ENCODE data around the gene TMEM179.

The TMEM179 gene

DNA sequence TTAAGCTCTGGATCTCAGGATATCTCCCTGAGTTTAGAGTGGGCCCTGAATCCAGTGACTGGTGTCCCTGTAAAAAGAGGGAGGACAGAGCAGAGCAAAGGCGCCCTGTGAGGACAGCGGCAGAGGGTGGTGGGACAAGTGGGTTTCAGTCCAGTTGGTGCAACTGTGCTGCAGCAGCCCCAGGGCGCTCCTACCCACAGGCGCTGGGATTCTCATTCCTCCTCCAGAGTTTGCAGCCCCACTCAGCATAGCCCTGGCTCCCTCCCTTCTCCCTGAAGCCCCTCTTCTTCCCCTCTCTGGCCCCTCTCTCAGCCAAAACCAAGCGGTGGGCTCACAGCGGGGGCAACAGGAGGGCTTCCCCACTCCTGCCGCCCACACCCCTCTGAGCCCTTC, 1.6 kb downstream of the TMEM179 start:
- Histone ChIP-seq H3K9me3 (ENCODE audit: control insufficient read depth, insufficient read depth, low read length) (no peaks in the 10 kb centered on the region), H3K36me3 (ENCODE audit: control insufficient read depth, insufficient read depth, low read length) (no peaks in the 10 kb centered on the region), H3K27me3 (ENCODE audit: control insufficient read depth, insufficient read depth, low read length) (peaks cover 18% of the 10 kb centered on the region), H3K9ac (ENCODE audit: low read depth, low read length) (no peak overlapping the region), H3K4me3 (ENCODE audit: low read depth, low read length) (no peak overlapping the region), H3K4me1 (ENCODE audit: control insufficient read depth, insufficient read depth, low read length) (no peaks in the 10 kb centered on the region)

- Histone ChIP-seq H3K9ac (ENCODE audit: low read depth, low read length) (no peak overlapping the region), H3K27me3 (ENCODE audit: control insufficient read depth, insufficient read depth, low read length) (peaks cover 18% of the 10 kb centered on the region)
Observed at GRCh38 chr14:104602315-104602932, 2.1 kb downstream of the TMEM179 start.

GRCh38 chr14:104601786-104602185, 2.8 kb downstream of the TMEM179 start:
- Histone ChIP-seq H3K36me3 (ENCODE audit: control insufficient read depth, insufficient read depth, low read length) (no peaks in the 10 kb centered on the region), H3K27me3 (ENCODE audit: control insufficient read depth, insufficient read depth, low read length) (peaks cover 18% of the 10 kb centered on the region), H3K9ac (ENCODE audit: low read depth, low read length) (no peak overlapping the region), H3K4me1 (ENCODE audit: control insufficient read depth, insufficient read depth, low read length) (no peaks in the 10 kb centered on the region), H3K9me3 (ENCODE audit: control insufficient read depth, insufficient read depth, low read length) (no peaks in the 10 kb centered on the region), H3K4me3 (ENCODE audit: low read depth, low read length) (no peak overlapping the region)

More at GRCh38 chr14:104602315-104602932, 2.1 kb downstream of the TMEM179 start:
- no peaks in the 10 kb centered on the region for H3K4me1 ChIP-seq (ENCODE audit: control insufficient read depth, insufficient read depth, low read length)
- H3K9me3 ChIP-seq (ENCODE audit: control insufficient read depth, insufficient read depth, low read length) = no peaks in the 10 kb centered on the region
- H3K36me3 ChIP-seq (ENCODE audit: control insufficient read depth, insufficient read depth, low read length) = no peaks in the 10 kb centered on the region
- no peak overlapping the region for H3K4me3 ChIP-seq (ENCODE audit: low read depth, low read length)

- Histone ChIP-seq H3K4me1 (ENCODE audit: control insufficient read depth, insufficient read depth, low read length) (no peaks in the 10 kb centered on the region), H3K27me3 (ENCODE audit: control insufficient read depth, insufficient read depth, low read length) (peaks cover 16% of the 10 kb centered on the region), H3K9me3 (ENCODE audit: control insufficient read depth, insufficient read depth, low read length) (no peaks in the 10 kb centered on the region), H3K36me3 (ENCODE audit: control insufficient read depth, insufficient read depth, low read length) (no peaks in the 10 kb centered on the region), H3K9ac (ENCODE audit: low read depth, low read length) (no peak overlapping the region), H3K4me3 (ENCODE audit: low read depth, low read length) (no peak overlapping the region)
Observed at GRCh38 chr14:104600805-104601204, 3.8 kb downstream of the TMEM179 start.

DNA sequence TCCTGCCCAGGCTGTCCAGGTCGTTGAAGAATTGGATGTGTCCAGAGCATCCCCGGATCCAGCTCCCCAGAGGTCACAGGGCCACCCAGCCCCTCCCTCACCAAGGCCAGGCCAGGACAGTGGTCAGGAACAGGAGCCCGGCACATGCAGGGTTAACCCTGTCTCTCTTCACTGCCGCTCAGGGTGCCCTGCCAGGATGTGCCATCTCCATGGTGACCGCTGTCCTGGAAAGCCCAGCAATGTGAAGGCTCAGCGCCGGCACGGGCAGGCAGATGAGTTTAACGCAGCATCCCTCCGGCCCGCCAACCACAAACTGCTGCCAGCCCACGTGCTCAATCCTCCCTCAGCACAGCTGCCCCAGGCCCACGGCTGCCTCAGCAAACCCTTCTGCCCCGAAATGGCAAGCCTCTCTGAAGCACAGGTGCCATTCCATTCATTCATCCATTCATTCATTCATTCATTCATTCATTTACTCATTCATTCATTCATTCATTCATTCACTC, 4.4 kb downstream of the TMEM179 start:
- H3K9me3 ChIP-seq (ENCODE audit: control insufficient read depth, insufficient read depth, low read length) = no peaks in the 10 kb centered on the region
- H3K4me3 ChIP-seq (ENCODE audit: low read depth, low read length) = no peak overlapping the region
- no peak overlapping the region for H3K9ac ChIP-seq (ENCODE audit: low read depth, low read length)
- H3K4me1 ChIP-seq (ENCODE audit: control insufficient read depth, insufficient read depth, low read length) = no peaks in the 10 kb centered on the region
- H3K36me3 ChIP-seq (ENCODE audit: control insufficient read depth, insufficient read depth, low read length) = no peaks in the 10 kb centered on the region
- peaks cover 10% of the 10 kb centered on the region for H3K27me3 ChIP-seq (ENCODE audit: control insufficient read depth, insufficient read depth, low read length)

- Histone ChIP-seq H3K4me1 (ENCODE audit: control insufficient read depth, insufficient read depth, low read length) (no peaks in the 10 kb centered on the region), H3K27me3 (ENCODE audit: control insufficient read depth, insufficient read depth, low read length) (peaks cover 7% of the 10 kb centered on the region), H3K9ac (ENCODE audit: low read depth, low read length) (no peak overlapping the region), H3K36me3 (ENCODE audit: control insufficient read depth, insufficient read depth, low read length) (no peaks in the 10 kb centered on the region), H3K9me3 (ENCODE audit: control insufficient read depth, insufficient read depth, low read length) (no peaks in the 10 kb centered on the region), H3K4me3 (ENCODE audit: low read depth, low read length) (no peak overlapping the region)
Observed at GRCh38 chr14:104599446-104599845, 5.1 kb downstream of the TMEM179 start.

DNA sequence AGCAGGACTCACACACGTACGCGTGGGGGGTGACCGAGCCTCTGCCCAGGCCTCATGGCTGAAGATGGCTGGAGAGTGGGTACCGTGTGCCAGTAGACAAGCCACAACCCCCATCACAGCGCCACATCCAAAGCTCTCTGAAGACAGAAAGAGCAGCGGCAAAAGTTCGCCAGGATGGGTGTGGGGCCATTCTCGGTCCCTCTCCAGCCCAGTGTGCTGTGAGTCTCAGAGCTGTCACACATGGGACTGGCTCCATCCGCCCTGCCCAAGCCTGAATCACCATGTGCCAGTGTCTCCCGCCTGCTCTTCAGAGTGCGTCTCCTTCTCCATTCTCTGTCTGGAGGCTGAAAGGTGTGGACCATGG, 5.7 kb downstream of the TMEM179 start:
- Histone ChIP-seq H3K9ac (ENCODE audit: low read depth, low read length) (no peak overlapping the region), H3K36me3 (ENCODE audit: control insufficient read depth, insufficient read depth, low read length) (no peaks in the 10 kb centered on the region), H3K9me3 (ENCODE audit: control insufficient read depth, insufficient read depth, low read length) (no peaks in the 10 kb centered on the region), H3K27me3 (ENCODE audit: control insufficient read depth, insufficient read depth, low read length) (peaks cover 4% of the 10 kb centered on the region), H3K4me1 (ENCODE audit: control insufficient read depth, insufficient read depth, low read length) (no peaks in the 10 kb centered on the region), H3K4me3 (ENCODE audit: low read depth, low read length) (no peak overlapping the region)

GRCh38 chr14:104598039-104598909, 6.3 kb downstream of the TMEM179 start:
- H3K36me3 ChIP-seq (ENCODE audit: control insufficient read depth, insufficient read depth, low read length) = no peaks in the 10 kb centered on the region
- H3K4me3 ChIP-seq (ENCODE audit: low read depth, low read length) = no peak overlapping the region
- H3K9me3 ChIP-seq (ENCODE audit: control insufficient read depth, insufficient read depth, low read length) = no peaks in the 10 kb centered on the region
- no peak overlapping the region for H3K9ac ChIP-seq (ENCODE audit: low read depth, low read length)
- H3K4me1 ChIP-seq (ENCODE audit: control insufficient read depth, insufficient read depth, low read length) = no peaks in the 10 kb centered on the region
- no peaks in the 10 kb centered on the region for H3K27me3 ChIP-seq (ENCODE audit: control insufficient read depth, insufficient read depth, low read length)

DNA sequence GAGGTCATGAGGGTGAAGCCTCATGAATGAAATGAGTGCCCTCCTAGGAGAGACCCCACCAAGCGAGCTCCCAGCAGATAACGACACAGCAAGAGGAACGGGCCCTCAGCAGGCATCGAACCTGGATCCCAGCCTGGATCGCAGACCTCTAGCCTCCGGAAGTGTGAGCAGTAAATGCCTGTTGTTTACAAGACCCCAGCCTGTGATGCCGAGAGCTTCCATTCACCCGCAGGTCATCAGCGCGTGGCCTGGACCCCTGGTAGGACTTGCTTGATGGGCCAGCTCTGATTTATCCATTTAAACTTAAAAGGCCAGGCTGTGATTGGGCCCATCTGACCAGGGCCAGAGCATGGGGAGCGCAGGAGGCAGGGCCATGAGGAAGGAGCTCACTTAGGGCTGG, 7.0 kb downstream of the TMEM179 start:
- Histone ChIP-seq H3K36me3 (ENCODE audit: control insufficient read depth, insufficient read depth, low read length) (no peaks in the 10 kb centered on the region), H3K9me3 (ENCODE audit: control insufficient read depth, insufficient read depth, low read length) (no peaks in the 10 kb centered on the region), H3K9ac (ENCODE audit: low read depth, low read length) (no peak overlapping the region), H3K4me1 (ENCODE audit: control insufficient read depth, insufficient read depth, low read length) (no peaks in the 10 kb centered on the region), H3K4me3 (ENCODE audit: low read depth, low read length) (no peak overlapping the region), H3K27me3 (ENCODE audit: control insufficient read depth, insufficient read depth, low read length) (no peaks in the 10 kb centered on the region)

GRCh38 chr14:104596927-104597351, 7.6 kb downstream of the TMEM179 start:
- H3K27me3 ChIP-seq (ENCODE audit: control insufficient read depth, insufficient read depth, low read length) = no peaks in the 10 kb centered on the region
- H3K4me3 ChIP-seq (ENCODE audit: low read depth, low read length) = no peak overlapping the region
- no peaks in the 10 kb centered on the region for H3K9me3 ChIP-seq (ENCODE audit: control insufficient read depth, insufficient read depth, low read length)
- H3K4me1 ChIP-seq (ENCODE audit: control insufficient read depth, insufficient read depth, low read length) = no peaks in the 10 kb centered on the region
- H3K36me3 ChIP-seq (ENCODE audit: control insufficient read depth, insufficient read depth, low read length) = no peaks in the 10 kb centered on the region
- no peak overlapping the region for H3K9ac ChIP-seq (ENCODE audit: low read depth, low read length)

GRCh38 chr14:104596451-104596918, 8.1 kb downstream of the TMEM179 start:
- Histone ChIP-seq H3K4me1 (ENCODE audit: control insufficient read depth, insufficient read depth, low read length) (no peaks in the 10 kb centered on the region), H3K27me3 (ENCODE audit: control insufficient read depth, insufficient read depth, low read length) (no peaks in the 10 kb centered on the region), H3K9ac (ENCODE audit: low read depth, low read length) (no peak overlapping the region), H3K36me3 (ENCODE audit: control insufficient read depth, insufficient read depth, low read length) (no peaks in the 10 kb centered on the region), H3K9me3 (ENCODE audit: control insufficient read depth, insufficient read depth, low read length) (no peaks in the 10 kb centered on the region), H3K4me3 (ENCODE audit: low read depth, low read length) (no peak overlapping the region)
